NCI-H748 treated with DMSO at 0.1 percent for 48 hours (cell line): ENCODE results near the gene COX10.
"Not testable (repeated sequence)": the region's sequence is repeated elsewhere in the genome, so short reads cannot be mapped to it uniquely, and the experiment has no call there.

Experiments
- DNase-seq: peaks from one replicate; lab custom pipeline; 2025; lab: John Stamatoyannopoulos, UW

COX10 gene

DNA sequence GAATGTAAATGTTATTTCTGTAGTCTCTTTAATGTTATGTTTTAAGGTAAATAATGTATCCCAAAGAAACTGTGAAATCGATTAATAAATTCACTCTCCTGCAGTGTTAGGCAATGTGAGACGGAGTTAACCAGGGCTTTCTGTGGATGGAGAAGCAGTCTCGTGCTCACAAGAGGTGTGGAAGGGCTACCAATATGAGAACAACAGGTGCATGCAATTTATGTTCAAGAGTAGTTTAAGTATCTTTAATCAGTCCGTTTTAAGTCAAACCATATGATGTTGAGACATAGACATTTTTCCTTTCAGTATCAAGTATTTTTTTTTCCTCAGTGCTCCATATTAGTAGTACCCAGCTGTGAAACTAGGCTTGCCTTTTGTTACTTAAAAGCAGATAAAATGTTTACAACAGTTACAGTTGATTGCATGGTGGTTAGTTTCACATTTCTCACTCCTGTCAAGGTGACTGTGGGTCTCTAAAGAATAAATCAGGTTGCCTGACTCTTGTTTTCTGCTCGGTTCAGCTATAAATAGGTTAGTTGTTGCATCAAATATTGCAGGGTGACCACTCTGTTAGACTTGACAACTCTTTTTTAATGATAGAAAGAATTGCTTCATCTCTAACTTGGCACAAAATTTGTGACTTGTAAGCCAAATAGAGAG, 54.4 kb downstream of the COX10 start:
- DNase-seq = no peak

DNA sequence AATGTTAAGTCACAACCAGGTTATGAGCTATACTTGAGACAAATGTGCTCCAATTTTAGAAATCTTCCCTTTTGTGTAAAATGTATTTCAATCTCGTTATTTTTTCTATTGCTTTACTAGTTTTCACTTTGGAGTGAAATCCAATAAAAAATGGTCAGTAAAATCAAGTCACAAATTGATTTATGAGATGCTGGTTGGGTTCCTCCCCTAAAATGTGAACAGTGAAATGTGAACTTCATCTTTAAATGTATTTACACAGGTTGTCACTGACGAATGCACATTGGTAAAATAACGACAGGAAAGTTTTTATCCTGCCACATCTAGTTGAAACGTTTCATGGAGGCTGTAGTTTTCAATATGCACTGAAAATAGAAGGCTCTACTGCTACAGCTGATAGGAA, 55.5 kb downstream of the COX10 start:
- no peak for DNase-seq

GRCh38 chr17:14125518-14126137, 56.3 kb downstream of the COX10 start:
- no peak for DNase-seq

- no peak for DNase-seq
Observed at GRCh38 chr17:14133104-14133503, 63.8 kb downstream of the COX10 start.

- no peak for DNase-seq
Observed at GRCh38 chr17:14134456-14134855, 65.2 kb downstream of the COX10 start.

- no peak for DNase-seq
Observed at GRCh38 chr17:14135906-14136590, 66.7 kb downstream of the COX10 start.

- no peak for DNase-seq
Observed at GRCh38 chr17:14138649-14139048, 69.3 kb downstream of the COX10 start.

GRCh38 chr17:14143688-14144087, 74.4 kb downstream of the COX10 start:
- DNase-seq = no peak

- no peak for DNase-seq
Observed at GRCh38 chr17:14144508-14144907, 75.2 kb downstream of the COX10 start.

- DNase-seq = no peak
Observed at GRCh38 chr17:14149751-14150150, 80.4 kb downstream of the COX10 start.

DNA sequence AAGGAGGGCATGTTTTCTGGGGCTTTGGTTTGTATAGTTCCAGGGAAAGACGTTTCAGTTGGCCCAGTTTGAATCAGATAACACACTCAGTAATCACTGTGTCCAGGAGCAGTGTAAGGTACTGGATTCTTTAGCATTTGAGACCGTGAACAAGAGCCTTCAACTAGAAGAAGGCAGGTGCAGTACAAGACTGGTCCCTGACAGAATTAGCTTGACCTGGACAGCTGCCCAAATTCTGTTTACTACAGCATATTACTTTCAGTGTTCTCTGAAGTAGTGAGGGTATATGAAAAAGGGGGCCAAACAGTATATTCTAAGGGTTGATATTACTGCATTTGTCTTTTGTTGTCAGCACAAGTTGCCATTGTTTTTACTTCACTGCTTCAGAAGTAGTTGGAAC, 81.3 kb downstream of the COX10 start:
- no peak for DNase-seq

GRCh38 chr17:14152721-14153120, 83.4 kb downstream of the COX10 start:
- DNase-seq = no peak

- DNase-seq = no peak
Observed at GRCh38 chr17:14153374-14153773, 84.1 kb downstream of the COX10 start.

DNA sequence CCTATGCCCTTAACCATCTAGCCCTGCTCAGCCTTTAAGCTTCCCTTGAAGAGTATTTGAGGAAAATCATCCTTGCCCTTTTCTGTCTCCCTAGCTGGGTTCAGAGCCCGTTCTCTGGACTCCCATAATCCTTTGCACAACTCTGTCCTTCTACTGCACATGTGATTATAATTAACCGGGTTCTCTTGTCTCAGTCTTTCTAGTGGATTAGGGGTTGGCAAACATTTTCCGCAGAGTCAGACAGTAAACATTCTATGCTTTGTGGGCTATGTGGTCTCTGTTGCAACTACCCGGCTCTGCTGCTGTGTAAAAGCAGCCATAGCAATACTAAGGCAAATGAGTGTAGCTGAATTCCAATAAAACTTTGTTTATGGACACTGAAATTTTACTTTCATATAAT, 87.4 kb downstream of the COX10 start:
- DNase-seq = no peak

GRCh38 chr17:14157822-14158221, 88.5 kb downstream of the COX10 start:
- DNase-seq = no peak

GRCh38 chr17:14158707-14159106, 89.4 kb downstream of the COX10 start:
- DNase-seq = no peak

DNA sequence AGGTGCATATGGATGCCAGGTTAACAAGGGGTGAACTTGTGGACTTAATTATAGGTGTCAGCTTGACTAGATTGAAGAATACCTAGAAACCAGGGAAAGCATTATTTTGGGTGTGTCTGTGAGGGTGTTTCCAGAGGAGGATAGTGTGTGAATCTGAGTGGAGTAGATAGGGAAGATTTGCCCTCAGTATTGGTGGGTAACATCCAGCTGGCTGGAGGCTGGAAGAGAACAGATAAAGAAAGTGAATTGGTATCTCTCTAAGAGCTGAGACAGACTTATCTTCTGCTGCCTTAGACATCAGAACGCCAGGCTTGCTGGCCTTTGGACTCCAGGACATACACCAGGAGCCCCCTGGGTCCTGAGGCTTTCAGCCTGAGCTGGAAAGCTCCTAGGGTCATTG, 92.1 kb downstream of the COX10 start:
- no peak for DNase-seq

DNA sequence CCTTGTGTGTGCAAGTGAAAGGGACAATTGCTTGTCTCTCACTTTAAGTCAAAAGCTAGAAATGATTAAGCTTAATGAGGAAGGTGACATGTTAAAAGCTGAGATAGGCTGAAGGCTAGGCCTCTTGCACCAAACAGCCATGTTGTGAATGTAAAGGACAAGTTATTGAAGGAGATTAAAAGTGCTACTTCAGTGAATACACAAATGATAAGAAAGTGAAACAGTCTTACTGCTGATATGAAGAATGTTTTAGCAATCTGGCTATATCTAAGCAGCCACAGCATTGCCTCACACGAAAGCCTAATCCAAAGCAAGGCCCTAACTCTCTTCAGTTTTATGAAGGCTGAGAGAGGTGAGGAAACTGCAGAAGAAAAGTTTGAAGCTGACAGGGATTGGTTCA, 96.3 kb downstream of the COX10 start:
- DNase-seq = no peak

DNA sequence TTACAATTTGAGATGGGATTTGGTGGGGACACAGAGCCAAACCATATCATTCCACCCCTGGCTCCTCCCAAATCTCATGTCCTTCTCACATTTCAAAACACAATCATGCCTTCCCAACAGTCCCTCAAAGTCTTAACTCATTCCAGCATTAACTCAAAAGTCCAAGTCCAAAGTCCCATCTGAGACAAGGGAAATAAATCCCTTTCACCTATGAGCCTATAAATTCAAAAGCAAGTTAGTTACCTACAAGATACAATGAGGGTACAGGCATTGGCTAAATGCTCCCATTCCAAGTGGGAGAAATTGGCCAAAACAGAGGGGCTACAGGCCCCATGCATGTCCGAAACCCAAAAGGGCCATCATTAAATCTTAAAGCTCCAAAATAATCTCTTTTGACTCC, 98.5 kb downstream of the COX10 start:
- not testable (repeated sequence) for DNase-seq

- no peak for DNase-seq
Observed at GRCh38 chr17:14168582-14168981, 99.3 kb downstream of the COX10 start.

DNA sequence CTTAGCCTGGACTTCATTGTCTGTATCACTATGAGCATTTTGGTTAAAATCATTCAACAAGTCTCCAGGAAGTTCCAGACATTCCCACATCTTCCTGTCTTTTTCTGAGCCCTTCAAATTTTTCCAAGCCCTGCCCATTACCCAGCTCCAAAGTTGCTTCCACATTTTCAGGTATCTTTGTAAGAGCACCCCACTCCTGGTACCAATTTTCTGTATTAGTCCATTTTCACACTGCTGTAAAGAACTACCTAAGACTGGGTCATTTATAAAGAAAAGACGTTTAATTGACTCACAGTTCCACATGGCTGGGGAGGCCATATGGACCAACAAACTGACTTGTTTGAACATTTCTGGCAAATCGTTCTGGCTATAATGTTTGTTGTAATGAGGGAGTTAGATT, 100.0 kb downstream of the COX10 start:
- no peak for DNase-seq

DNA sequence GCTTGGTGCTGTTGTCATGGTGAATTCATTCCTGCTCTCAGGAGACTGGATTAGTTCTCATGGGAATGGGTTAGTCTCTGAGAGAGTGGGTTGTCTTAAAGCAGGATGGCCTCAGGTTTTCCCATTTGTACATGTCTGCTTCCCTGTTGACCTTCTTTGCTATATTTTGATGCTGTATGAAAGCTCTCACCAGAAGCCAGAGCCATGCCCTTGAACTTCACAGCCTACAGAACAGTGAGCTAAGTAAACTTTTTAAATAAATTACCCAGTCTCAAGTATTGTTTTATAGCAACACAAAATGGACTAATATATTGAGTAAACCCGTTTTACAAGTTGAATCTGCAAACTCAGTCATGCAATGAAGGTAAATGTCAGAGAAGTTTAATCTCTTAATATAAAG, 100.6 kb downstream of the COX10 start:
- no peak for DNase-seq

DNA sequence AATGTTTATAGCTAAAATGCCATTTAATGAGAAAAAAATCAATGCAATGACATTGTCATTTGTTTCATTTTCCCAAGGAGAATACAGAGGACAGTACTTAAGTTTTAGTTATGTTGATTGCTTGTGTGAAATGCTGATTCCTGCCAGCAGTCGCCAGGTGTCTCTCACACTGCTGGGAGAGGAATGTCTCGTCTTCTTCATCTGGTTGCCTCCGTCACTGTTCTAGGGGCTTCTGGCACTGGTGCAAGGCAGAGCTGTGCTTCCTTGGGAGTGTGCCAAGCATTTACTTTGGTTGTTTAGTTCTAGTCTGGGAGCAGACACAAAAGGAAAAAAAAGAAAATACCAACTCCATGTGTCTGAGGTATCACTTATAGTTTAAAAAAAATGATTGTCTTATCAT, 107.7 kb downstream of the COX10 start:
- DNase-seq = not testable (repeated sequence)

DNA sequence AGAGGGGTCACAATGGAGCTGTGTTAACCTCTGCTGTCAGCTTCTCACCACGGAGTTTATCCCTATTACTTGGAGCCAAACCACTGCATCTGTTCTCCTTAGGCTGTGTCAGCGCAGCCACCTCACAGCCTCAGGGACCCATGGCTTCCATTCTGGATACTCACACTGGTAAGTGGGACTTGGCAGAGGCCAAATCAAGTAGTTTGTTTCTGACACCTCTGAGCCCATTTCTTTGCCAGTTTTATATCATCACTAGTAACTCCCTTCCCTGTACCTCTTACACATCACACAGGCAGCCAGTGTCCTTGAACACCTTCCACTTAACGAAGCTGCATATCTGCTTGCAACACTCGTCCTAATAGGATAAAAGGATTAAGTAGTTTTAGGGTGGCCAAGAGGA, 108.5 kb downstream of the COX10 start:
- not testable (repeated sequence) for DNase-seq
